Spinal cord (tissue), 10 donors: ENCODE results near the gene LARP4B. TPM values are rescaled to one million over a fixed set of nuclear protein-coding genes. Genes with fewer than 3 reads are reported as not detected.
A peak's percentile ranks its signal among the peaks of the same experiment; 100 is the strongest.

ENCODE experiments used
- DNase-seq, 6 donors: peaks; one replicate each; pipeline versions ENCODE4 v3.0.0 to v3.0.0-alpha.2; 2013 to 2015; ENCODE audit warnings: low spot score in 6 of 6, low read depth in 4 of 6
- H3K27ac ChIP-seq: one replicate; pipeline ENCODE4 v1.5.1; 2013; ENCODE audit warnings: low read depth, low read length, control low read depth
- H3K27me3 ChIP-seq: one replicate; pipeline ENCODE4 v1.6.1; 2013; ENCODE audit warnings: low read length; ENCODE audit not compliant: control insufficient read depth, insufficient read depth
- H3K36me3 ChIP-seq: one replicate; pipeline ENCODE4 v1.6.1; 2013; ENCODE audit warnings: low read length; ENCODE audit not compliant: control insufficient read depth, insufficient read depth
- H3K4me1 ChIP-seq: one replicate; pipeline ENCODE4 v1.6.1; 2013; ENCODE audit warnings: low read length; ENCODE audit not compliant: control insufficient read depth, insufficient read depth
- H3K4me3 ChIP-seq: one replicate; pipeline ENCODE4 v1.5.1; 2013; ENCODE audit warnings: low read depth, low read length, control low read depth
- H3K9me3 ChIP-seq: one replicate; pipeline ENCODE4 v1.6.1; 2013; ENCODE audit warnings: low read length; ENCODE audit not compliant: control insufficient read depth, insufficient read depth
- WGBS: methylation state at CpG from one replicate; pipeline ENCODE4 v1.1.5; 2013; ENCODE audit warnings: missing lambda C conversion rate; ENCODE audit not compliant: insufficient coverage; 5-methylcytosine and 5-hydroxymethylcytosine counted together
- polyA plus RNA-seq, 2 donors: library from polyadenylated mRNA; unstranded; fragments of 120-200 nt; gene quantifications; one replicate each; pipeline ENCODE4 v1.2.1, GENCODE V29; 2013; ENCODE audit not compliant: insufficient read length in 2 of 2
- total RNA-seq, 2 donors: library from RNA; depleted of rRNA in 1 of 2; stranded (reverse); fragments of 120-200 nt in 1 of 2; fragments of >200 nt in 1 of 2; gene quantifications; one replicate each; pipeline versions ENCODE4 v1.2.3 to v1.2.4, GENCODE V29; 2013 to 2014
- donor health status: healthy.

LARP4B gene
- total and polyA plus RNA-seq, 4 donors, result 28.2 to 38.5 (median 38.0) TPM

GRCh38 chr10:917416-917720 lies 14.1 kb downstream of the LARP4B start:
- Histone ChIP-seq H3K27me3 (no peaks in the 10 kb centered on the region), H3K4me3 (no peak overlapping the region), H3K36me3 (peaks cover 3% of the 10 kb centered on the region), H3K4me1 (peaks cover 5% of the 10 kb centered on the region), H3K9me3 (no peaks in the 10 kb centered on the region), H3K27ac (no peak overlapping the region)
- WGBS, result 60% methylated on average over 1 of the region's 3 CpGs
- DNase-seq, result no peak

- H3K27ac ChIP-seq, result no peak overlapping the region
- WGBS, result 100% methylated on average over 1 of the region's 7 CpGs
- H3K4me1 ChIP-seq, result no peaks in the 10 kb centered on the region
- no peaks in the 10 kb centered on the region for H3K27me3 ChIP-seq
- no peak overlapping the region for H3K4me3 ChIP-seq
- H3K36me3 ChIP-seq, result no peaks in the 10 kb centered on the region
- DNase-seq, result no peak
- no peaks in the 10 kb centered on the region for H3K9me3 ChIP-seq
Measured at GRCh38 chr10:916716-917415, 14.6 kb downstream of the LARP4B start.

GRCh38 chr10:909831-910230 lies 21.7 kb downstream of the LARP4B start:
- DNase-seq, result no peak
- H3K36me3 ChIP-seq, result peaks cover 15% of the 10 kb centered on the region
- no peak overlapping the region for H3K27ac ChIP-seq
- peaks cover 3% of the 10 kb centered on the region for H3K4me1 ChIP-seq
- WGBS, result no CpG with 5 or more reads among the region's 3 CpGs
- no peak overlapping the region for H3K4me3 ChIP-seq
- H3K27me3 ChIP-seq, result no peaks in the 10 kb centered on the region
- no peaks in the 10 kb centered on the region for H3K9me3 ChIP-seq

- Histone ChIP-seq H3K27me3 (no peaks in the 10 kb centered on the region), H3K9me3 (no peaks in the 10 kb centered on the region), H3K4me3 (no peak overlapping the region), H3K36me3 (peaks cover 15% of the 10 kb centered on the region), H3K27ac (no peak overlapping the region), H3K4me1 (peaks cover 3% of the 10 kb centered on the region)
- WGBS, result no CpG with 5 or more reads among the region's 1 CpG
- DNase-seq, result no peak
Measured at GRCh38 chr10:905972-906371, 25.5 kb downstream of the LARP4B start.

- no peak overlapping the region for H3K27ac ChIP-seq
- WGBS, result no CpG with 5 or more reads among the region's 3 CpGs
Measured at GRCh38 chr10:905503-905902, 26.0 kb downstream of the LARP4B start.

GRCh38 chr10:904403-904802 lies 27.1 kb downstream of the LARP4B start:
- 85% methylated on average over 3 of the region's 5 CpGs for WGBS
- Histone ChIP-seq H3K36me3 (peaks cover 15% of the 10 kb centered on the region), H3K27me3 (no peaks in the 10 kb centered on the region), H3K9me3 (no peaks in the 10 kb centered on the region), H3K4me1 (peaks cover 3% of the 10 kb centered on the region), H3K27ac (no peak overlapping the region), H3K4me3 (no peak overlapping the region)
- no peak for DNase-seq

More at GRCh38 chr10:905503-905902, 26.0 kb downstream of the LARP4B start:
- no peak overlapping the region for H3K4me3 ChIP-seq
- peaks cover 3% of the 10 kb centered on the region for H3K4me1 ChIP-seq
- no peak for DNase-seq
- H3K27me3 ChIP-seq, result no peaks in the 10 kb centered on the region
- H3K36me3 ChIP-seq, result peaks cover 15% of the 10 kb centered on the region
- no peaks in the 10 kb centered on the region for H3K9me3 ChIP-seq

- DNase-seq, result peak in 1 of 6 donors; percentile 22
- Histone ChIP-seq H3K27ac (no peak overlapping the region), H3K4me1 (no peaks in the 10 kb centered on the region), H3K36me3 (no peaks in the 10 kb centered on the region), H3K4me3 (no peak overlapping the region), H3K27me3 (no peaks in the 10 kb centered on the region), H3K9me3 (no peaks in the 10 kb centered on the region)
- WGBS, result no CpG with 5 or more reads among the region's 2 CpGs
Measured at GRCh38 chr10:898141-898540, 33.4 kb downstream of the LARP4B start.

GRCh38 chr10:896982-897381 lies 34.5 kb downstream of the LARP4B start:
- H3K4me3 ChIP-seq, result no peak overlapping the region
- no CpG with 5 or more reads among the region's 2 CpGs for WGBS
- no peak overlapping the region for H3K27ac ChIP-seq
- no peaks in the 10 kb centered on the region for H3K27me3 ChIP-seq
- H3K4me1 ChIP-seq, result no peaks in the 10 kb centered on the region
- no peaks in the 10 kb centered on the region for H3K36me3 ChIP-seq
- DNase-seq, result no peak
- H3K9me3 ChIP-seq, result no peaks in the 10 kb centered on the region

- H3K27ac ChIP-seq, result no peak overlapping the region
- H3K4me3 ChIP-seq, result no peak overlapping the region
- no peaks in the 10 kb centered on the region for H3K4me1 ChIP-seq
- no peaks in the 10 kb centered on the region for H3K36me3 ChIP-seq
- no peaks in the 10 kb centered on the region for H3K9me3 ChIP-seq
- no CpG with 5 or more reads among the region's 4 CpGs for WGBS
- DNase-seq, result no peak
- H3K27me3 ChIP-seq, result no peaks in the 10 kb centered on the region
Measured at GRCh38 chr10:895324-895723, 36.2 kb downstream of the LARP4B start.

GRCh38 chr10:878895-879294 lies 52.6 kb downstream of the LARP4B start:
- H3K4me1 ChIP-seq, result no peaks in the 10 kb centered on the region
- no peak overlapping the region for H3K27ac ChIP-seq
- no peak overlapping the region for H3K4me3 ChIP-seq
- peaks cover 32% of the 10 kb centered on the region for H3K36me3 ChIP-seq
- no peaks in the 10 kb centered on the region for H3K27me3 ChIP-seq
- WGBS, result no CpG with 5 or more reads among the region's 3 CpGs
- DNase-seq, result no peak
- no peaks in the 10 kb centered on the region for H3K9me3 ChIP-seq
